PC-9 (cell line): Measurements from ENCODE around the gene TAF4. TPM values are rescaled to one million over a fixed set of nuclear protein-coding genes. Genes with fewer than 3 reads are reported as not detected.

Experiments used
- BruUV-seq: library from RNA; stranded (reverse); fragments of 400-500 nt; replicated peaks from 2 replicates; lab custom pipeline; 2021; lab: Mats Ljungman, UMichigan
- CTCF ChIA-PET: fragments of 300-600 bp; sonication (Branson Sonifier 250); formaldehyde crosslinking; loops from one replicate; lab custom pipeline; 2022; ENCODE audit warnings: antibody characterized with exemption; lab: Charles Lee
- POLR2A ChIA-PET: fragments of 300-600 bp; sonication (Branson Sonifier 250); formaldehyde crosslinking; loops from one replicate; lab custom pipeline; 2022; ENCODE audit warnings: antibody characterized with exemption; ENCODE audit not compliant: unreplicated experiment; lab: Charles Lee
- DNase-seq, 2 experiments: peaks; one replicate each; pipeline versions ENCODE4 v3.0.0 to v3.0.0-alpha.2; 2015 to 2022; ENCODE audit warnings: mixed read lengths in 1 of 2
- H2AFZ ChIP-seq: fragments of 200-600 bp; sonication (generic); 2 replicates; pipeline ENCODE4 v1.8.1; 2017; ENCODE audit warnings: antibody characterized with exemption
- H3F3A ChIP-seq: fragments of 200-600 bp; sonication (generic); 2 replicates; pipeline ENCODE4 v1.8.1; 2017; ENCODE audit warnings: antibody characterized with exemption, mild to moderate bottlenecking, low read depth; ENCODE audit not compliant: insufficient read depth
- H3K27ac ChIP-seq: fragments of 200-600 bp; sonication (generic); 2 replicates; pipeline ENCODE4 v1.6.1; 2016; ENCODE audit warnings: mixed run types
- H3K27me3 ChIP-seq: fragments of 200-600 bp; sonication (generic); 2 replicates; pipeline ENCODE4 v1.6.1; 2016; ENCODE audit warnings: low read depth, mixed run types; ENCODE audit not compliant: insufficient read depth
- H3K36me3 ChIP-seq: fragments of 200-600 bp; sonication (generic); 2 replicates; pipeline ENCODE4 v1.6.1; 2016; ENCODE audit warnings: low read depth, mixed run types
- H3K4me1 ChIP-seq: fragments of 200-600 bp; sonication (generic); replicated peaks from 2 replicates; pipeline ENCODE4 v1.6.1; 2016; ENCODE audit warnings: mixed run types; ENCODE audit not compliant: insufficient read depth
- H3K4me2 ChIP-seq: fragments of 200-600 bp; sonication (generic); 2 replicates; pipeline ENCODE4 v1.6.1; 2017; ENCODE audit warnings: mixed run types
- H3K4me3 ChIP-seq: fragments of 200-600 bp; sonication (generic); 2 replicates; pipeline ENCODE4 v1.6.1; 2016; ENCODE audit warnings: mixed run types
- H3K79me2 ChIP-seq: fragments of 200-600 bp; sonication (generic); 2 replicates; pipeline ENCODE4 v1.6.1; 2017; ENCODE audit warnings: low read depth, mixed run types
- H3K9me2 ChIP-seq: fragments of 200-600 bp; sonication (generic); 2 replicates; pipeline ENCODE4 v1.8.1; 2017; ENCODE audit warnings: mild to moderate bottlenecking; ENCODE audit not compliant: insufficient read depth
- H3K9me3 ChIP-seq: fragments of 200-600 bp; sonication (generic); 2 replicates; pipeline ENCODE4 v1.8.1; 2016; ENCODE audit warnings: low read depth; ENCODE audit not compliant: insufficient read depth
- H4K20me1 ChIP-seq: fragments of 200-600 bp; sonication (generic); 2 replicates; pipeline ENCODE4 v1.8.1; 2017; ENCODE audit not compliant: insufficient read depth
- CTCF ChIP-seq: fragments of 200-600 bp; sonication (generic); conservative IDR thresholded peaks from 2 replicates; pipeline ENCODE4 v1.6.1; 2017; ENCODE audit warnings: mixed run types, antibody characterized with exemption, mild to moderate bottlenecking, moderate library complexity
- EZH2 ChIP-seq: fragments of 200-600 bp; sonication (generic); IDR thresholded peaks from 2 replicates; pipeline ENCODE4 v1.8.0; 2017; ENCODE audit warnings: antibody characterized with exemption, low read depth
- intact Hi-C: fragments of 100-400 bp; cut with micrococcal nuclease; formaldehyde crosslinking; loops from one replicate; pipeline ENCODE4 v1.10.0; 2022; ENCODE audit not compliant: unreplicated experiment
- total RNA-seq: library from RNA; stranded (reverse); gene quantifications from 2 replicates; pipeline ENCODE4 v1.2.3, GENCODE V29; 2021

The TAF4 gene
- total RNA-seq, 1 experiment from 2014 or later: 32.5 TPM

- Histone ChIP-seq H4K20me1 (0 out of 2 replicates have a peak, but pooled peaks cover under 1% of the 10 kb centered on the region), H3F3A (no peaks in the 10 kb centered on the region), H3K9me2 (no peaks in the 10 kb centered on the region), H3K27ac (no peak overlapping the region), H3K79me2 (no peaks in the 10 kb centered on the region), H3K4me1 (no peaks in the 10 kb centered on the region), H3K4me3 (no peak overlapping the region), H2AFZ (no peak overlapping the region), H3K4me2 (no peak overlapping the region), H3K27me3 (peaks cover 45% of the 10 kb centered on the region), H3K9me3 (no peaks in the 10 kb centered on the region), H3K36me3 (no peaks in the 10 kb centered on the region)
- CTCF ChIA-PET: no interaction called here
- no peak for TF ChIP-seq EZH2
- TF ChIP-seq CTCF: no peak
- no TSS peak for BruUV-seq
- DNase-seq: no peak
- intact Hi-C loops: no loop called here
- POLR2A ChIA-PET: no interaction called here
These were observed 123.2 kb downstream of the TAF4 start for GRCh38 chr20:61942526-61942925.

- no peaks in the 10 kb centered on the region for H3K4me1 ChIP-seq
- 0 out of 2 replicates have a peak, but pooled peaks cover 4% of the 10 kb centered on the region for H4K20me1 ChIP-seq
- H3K27me3 ChIP-seq: peaks cover 52% of the 10 kb centered on the region
- no peaks in the 10 kb centered on the region for H3K79me2 ChIP-seq
- no peak for DNase-seq
- ChIA-PET CTCF (no interaction called here), POLR2A (no interaction called here)
- H3F3A ChIP-seq: no peaks in the 10 kb centered on the region
- H3K4me3 ChIP-seq: no peak overlapping the region
- no peak overlapping the region for H3K27ac ChIP-seq
- H3K9me3 ChIP-seq: no peaks in the 10 kb centered on the region
- no peak overlapping the region for H2AFZ ChIP-seq
- H3K9me2 ChIP-seq: no peaks in the 10 kb centered on the region
- BruUV-seq: no TSS peak
- TF ChIP-seq CTCF (no peak), EZH2 (no peak)
- intact Hi-C loops: no loop called here
- no peaks in the 10 kb centered on the region for H3K36me3 ChIP-seq
- H3K4me2 ChIP-seq: no peak overlapping the region
These were observed 123.8 kb downstream of the TAF4 start for GRCh38 chr20:61941721-61942405.

- Histone ChIP-seq H3K9me2 (no peaks in the 10 kb centered on the region), H3K4me3 (no peak overlapping the region), H3F3A (no peaks in the 10 kb centered on the region), H3K79me2 (no peaks in the 10 kb centered on the region), H4K20me1 (0 out of 2 replicates have a peak, but pooled peaks cover 4% of the 10 kb centered on the region), H3K9me3 (no peaks in the 10 kb centered on the region), H3K27me3 (peaks cover 56% of the 10 kb centered on the region), H3K27ac (no peak overlapping the region), H3K4me1 (no peaks in the 10 kb centered on the region), H2AFZ (no peak overlapping the region), H3K4me2 (no peak overlapping the region), H3K36me3 (no peaks in the 10 kb centered on the region)
- no peak for DNase-seq
- no TSS peak for BruUV-seq
- intact Hi-C loops: no loop called here
- TF ChIP-seq EZH2 (no peak), CTCF (no peak)
- CTCF ChIA-PET: no interaction called here
- POLR2A ChIA-PET: no interaction called here
These were observed 124.5 kb downstream of the TAF4 start for GRCh38 chr20:61940976-61941720.
